GM21526 (cell line): ENCODE results near the gene ZMYND8.
"Not testable (repeated sequence)": the region's sequence is repeated elsewhere in the genome, so short reads cannot be mapped to it uniquely, and the experiment has no call there.

ENCODE experiments used
- ATAC-seq: cut with Tn5 transposase; IDR thresholded peaks from one replicate; pipeline ENCODE4 v1.9.1; 2021; ENCODE audit warnings: moderate library complexity; ENCODE audit not compliant: unreplicated experiment, low FRiP score

The ZMYND8 gene

DNA sequence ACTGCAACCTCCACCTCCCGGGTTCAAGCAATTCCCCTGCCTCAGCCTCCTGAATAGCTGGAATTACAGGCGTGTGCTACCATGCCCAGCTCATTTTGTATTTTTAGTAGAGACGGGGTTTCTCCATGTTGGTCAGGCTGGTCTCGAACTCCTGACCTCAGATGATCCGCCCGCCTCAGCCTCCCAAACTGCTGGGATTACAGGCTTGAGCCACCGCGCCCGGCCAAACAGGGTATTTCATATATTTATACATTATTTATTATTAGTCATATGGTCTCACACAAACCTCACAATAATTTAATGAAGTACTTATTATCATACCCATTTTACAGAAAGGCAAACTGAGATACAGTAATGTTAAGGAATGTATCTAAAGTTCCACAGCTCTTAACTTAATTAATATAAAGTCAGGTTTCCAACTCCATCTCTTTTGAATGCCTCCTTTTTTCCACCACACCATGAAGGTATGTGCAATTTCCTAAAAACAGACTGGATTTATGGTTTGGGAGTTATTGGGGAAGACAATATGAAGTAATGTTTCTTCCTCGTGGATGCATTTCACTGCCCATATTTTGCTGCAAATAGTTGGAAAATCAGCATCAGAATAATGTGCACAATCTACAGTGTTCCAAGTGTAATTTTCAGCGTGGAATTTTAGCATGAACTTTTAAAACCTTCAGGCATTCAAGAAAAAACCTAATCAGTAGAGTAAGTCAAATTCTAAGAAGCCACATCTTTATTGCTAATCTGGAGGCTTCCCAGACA is 65.7 kb downstream of the ZMYND8 start:
- no peak for ATAC-seq

DNA sequence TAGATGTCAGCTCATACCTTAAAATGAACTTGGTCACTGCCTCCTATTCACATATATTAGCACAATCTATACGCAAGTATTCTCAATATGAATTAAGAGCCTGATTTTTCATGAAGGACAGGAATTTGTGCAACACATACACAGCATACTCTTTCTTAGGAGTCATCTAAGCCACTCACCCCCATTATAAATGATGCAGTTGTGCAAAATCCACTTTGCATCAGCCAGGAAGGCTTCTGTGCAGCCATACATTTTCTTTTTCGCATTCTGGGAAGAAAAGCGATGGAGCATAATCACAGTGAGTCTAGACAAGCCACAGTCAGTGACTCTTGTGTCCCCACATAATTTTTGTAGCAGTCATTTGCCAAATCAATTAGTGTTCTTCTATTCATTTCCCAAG is 66.5 kb downstream of the ZMYND8 start:
- ATAC-seq, result no peak

- no peak for ATAC-seq
These were observed 67.4 kb downstream of the ZMYND8 start for GRCh38 chr20:47289096-47289495.

DNA sequence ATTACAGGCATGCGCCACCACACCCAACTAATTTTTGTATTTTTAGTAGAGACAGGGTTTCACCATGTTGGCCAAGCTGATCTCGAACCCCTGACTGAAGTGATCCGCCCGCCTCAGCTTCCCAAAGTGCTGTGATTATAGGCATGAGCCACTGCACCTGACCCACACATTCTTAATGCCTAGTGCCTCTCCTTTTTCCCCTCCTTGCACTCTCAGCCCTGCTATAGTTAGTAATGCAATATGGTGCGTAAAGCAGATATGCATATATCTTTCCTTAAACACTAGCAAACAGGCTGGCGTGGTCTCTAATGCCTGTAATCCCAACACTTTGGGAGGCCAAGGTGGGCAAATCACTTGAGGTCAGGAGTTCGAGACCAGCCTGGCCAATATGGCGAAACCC is 68.0 kb downstream of the ZMYND8 start:
- ATAC-seq, result not testable (repeated sequence)

DNA sequence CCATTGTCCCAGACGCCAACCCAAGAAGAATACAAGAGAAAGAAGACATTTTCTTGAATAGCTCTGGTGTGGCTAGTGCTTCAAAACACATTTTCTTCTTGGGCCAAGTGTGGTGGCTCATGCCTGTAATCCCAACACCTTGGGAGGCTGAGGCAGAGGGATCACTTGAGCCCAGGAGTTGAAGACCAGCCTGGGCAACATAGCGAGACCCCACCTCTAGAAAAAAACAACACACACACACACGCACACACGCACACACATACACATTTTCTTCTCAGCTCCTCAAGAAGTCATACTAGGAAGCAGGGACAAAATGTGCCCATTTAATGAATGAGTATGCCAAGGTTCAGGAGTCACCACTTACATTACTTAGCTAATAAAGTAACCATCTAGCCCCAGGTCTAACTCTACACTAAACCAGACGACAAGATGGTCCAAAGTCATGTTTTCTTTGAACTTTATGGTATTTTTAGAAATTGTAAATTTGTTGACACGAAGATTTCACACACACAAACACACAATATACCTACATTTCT is 68.8 kb downstream of the ZMYND8 start:
- ATAC-seq, result no peak

- no peak for ATAC-seq
These were observed 69.8 kb downstream of the ZMYND8 start for GRCh38 chr20:47286681-47287080.

DNA sequence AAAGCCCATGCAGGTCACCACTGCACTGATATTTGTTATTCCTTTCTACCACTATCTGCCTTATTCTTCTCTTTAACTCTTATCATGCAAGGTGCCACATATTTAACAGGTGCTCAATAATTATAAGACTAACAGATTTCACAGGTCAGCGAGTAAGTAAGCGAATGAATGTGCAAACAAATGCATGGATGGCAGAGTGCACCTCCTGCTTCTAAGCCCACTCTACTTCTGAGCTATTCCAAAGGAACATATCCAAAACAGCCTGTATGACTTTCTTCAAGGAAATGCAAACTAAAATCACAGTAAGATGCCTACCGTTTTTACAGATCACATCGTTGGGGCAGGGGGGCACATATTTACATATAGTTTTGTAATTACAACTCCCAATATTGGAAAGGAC is 71.3 kb downstream of the ZMYND8 start:
- no peak for ATAC-seq

GRCh38 chr20:47284373-47284772 is 72.1 kb downstream of the ZMYND8 start:
- no peak for ATAC-seq

DNA sequence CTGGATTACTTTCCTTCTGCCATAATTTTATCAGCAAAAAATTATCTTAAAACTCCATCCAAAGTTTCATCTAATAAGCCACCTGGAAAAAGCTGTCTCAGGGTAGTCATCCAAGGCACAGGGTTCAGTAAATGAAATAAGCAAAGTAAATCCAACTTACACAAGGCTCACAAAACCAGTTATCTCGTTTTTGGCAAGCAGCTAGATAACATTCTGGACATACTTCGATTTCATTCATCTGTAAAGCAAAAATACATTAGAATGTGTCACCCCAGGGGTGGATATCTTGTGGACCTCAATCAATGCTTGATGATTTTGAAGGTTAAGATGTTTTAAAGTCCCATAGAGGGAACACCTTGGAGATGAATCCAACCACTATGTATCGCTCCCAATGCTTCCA is 73.1 kb downstream of the ZMYND8 start:
- no peak for ATAC-seq

- no peak for ATAC-seq
These were observed 73.6 kb downstream of the ZMYND8 start for GRCh38 chr20:47282864-47283263.

DNA sequence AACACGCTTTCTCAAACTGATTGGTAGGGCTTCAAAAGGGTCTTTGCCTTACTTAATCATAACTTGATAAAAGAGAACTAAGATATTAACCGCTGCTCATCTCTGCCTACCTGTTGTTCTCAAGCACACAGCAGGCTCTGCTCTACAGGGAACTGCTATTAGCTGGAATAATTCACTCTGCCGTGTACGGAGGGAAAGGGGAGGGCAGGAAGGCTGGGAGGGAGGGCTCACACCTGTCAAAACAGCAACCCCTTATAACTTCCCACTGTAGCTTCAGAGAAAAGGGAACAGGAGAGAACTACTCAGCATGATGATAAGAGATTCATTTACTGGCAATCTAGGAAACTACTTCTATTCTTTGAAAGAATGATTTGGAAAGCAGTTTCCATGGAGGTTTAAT is 75.1 kb downstream of the ZMYND8 start:
- ATAC-seq, result no peak

DNA sequence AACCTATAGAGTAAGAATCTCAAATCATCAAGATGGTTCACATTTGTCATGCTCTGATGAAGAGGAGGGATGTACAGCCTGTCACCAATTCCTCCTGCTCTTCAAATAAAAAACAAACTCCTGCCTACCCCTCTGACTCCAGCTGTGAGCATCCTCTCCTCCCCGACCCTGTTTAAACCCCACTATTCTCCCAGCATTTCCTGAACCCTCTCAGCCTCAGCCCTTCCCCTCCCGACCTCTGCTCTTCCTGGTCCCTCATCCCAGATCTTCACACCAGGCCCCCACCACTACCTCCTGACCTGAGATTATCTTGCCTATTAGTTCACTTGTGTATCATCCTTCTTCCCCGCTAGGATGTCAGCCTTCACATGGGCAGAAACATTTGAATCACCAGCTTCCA is 75.8 kb downstream of the ZMYND8 start:
- ATAC-seq, result no peak

DNA sequence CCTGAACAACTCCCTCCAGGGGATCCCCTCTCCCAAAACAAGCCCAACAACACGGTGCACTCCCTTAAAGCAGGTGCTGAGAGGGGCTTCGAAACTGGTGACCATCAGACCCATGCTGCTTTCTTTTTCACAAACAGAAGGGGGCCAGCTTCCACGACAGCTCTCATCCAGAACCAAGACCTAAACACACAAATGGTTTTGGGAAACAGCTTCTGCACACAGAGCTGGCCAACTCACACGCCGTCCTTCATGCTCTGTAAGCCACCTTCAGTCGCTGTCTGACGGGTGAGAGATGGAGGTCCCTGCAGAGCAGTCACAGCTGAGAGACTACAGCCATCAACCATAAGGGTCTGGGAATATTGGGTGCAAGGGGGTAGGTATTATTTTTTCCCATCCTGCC is 76.3 kb downstream of the ZMYND8 start:
- no peak for ATAC-seq

DNA sequence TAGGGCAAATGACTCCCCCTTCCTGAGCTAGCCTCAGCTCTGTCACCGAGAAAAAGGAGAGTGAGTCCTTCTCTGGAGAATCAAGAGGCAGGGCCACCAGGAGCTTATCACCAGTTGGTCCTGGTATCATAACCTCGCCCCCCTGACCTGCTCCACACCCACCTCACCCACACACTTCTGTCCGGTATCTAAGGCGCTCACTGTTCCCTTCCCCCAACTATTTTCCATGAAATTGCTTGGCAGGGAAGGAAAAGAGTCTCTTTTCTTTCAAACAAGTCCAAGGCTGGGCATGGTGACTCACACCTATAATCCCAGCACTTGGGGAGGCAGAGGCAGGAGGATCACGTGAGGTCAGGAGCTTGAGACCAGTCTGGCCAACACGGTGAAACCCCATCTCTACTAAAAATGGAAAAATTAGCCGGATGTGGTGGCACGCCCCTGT is 77.6 kb downstream of the ZMYND8 start:
- ATAC-seq, result no peak

DNA sequence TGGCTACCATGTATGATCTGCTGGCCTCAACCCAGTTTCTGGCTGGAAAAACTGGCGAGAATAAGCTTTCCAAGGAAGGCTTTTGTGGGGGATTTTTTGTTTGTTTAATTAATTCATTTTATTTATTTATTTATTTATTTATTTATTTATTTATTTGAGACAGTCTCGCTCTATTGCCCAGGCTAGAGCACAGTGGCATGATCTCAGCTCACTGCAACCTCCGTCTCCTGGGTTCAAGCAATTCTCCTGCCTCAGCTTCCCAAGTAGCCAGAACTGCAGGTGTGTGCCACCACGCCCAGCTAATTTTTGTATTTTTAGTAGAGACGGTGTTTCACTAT is 79.0 kb downstream of the ZMYND8 start:
- not testable (repeated sequence) for ATAC-seq

- ATAC-seq, result no peak
These were observed 79.5 kb downstream of the ZMYND8 start for GRCh38 chr20:47276851-47277534.

- no peak for ATAC-seq
These were observed 80.2 kb downstream of the ZMYND8 start for GRCh38 chr20:47276251-47276650.

- ATAC-seq, result no peak
These were observed 81.0 kb downstream of the ZMYND8 start for GRCh38 chr20:47275548-47275947.

DNA sequence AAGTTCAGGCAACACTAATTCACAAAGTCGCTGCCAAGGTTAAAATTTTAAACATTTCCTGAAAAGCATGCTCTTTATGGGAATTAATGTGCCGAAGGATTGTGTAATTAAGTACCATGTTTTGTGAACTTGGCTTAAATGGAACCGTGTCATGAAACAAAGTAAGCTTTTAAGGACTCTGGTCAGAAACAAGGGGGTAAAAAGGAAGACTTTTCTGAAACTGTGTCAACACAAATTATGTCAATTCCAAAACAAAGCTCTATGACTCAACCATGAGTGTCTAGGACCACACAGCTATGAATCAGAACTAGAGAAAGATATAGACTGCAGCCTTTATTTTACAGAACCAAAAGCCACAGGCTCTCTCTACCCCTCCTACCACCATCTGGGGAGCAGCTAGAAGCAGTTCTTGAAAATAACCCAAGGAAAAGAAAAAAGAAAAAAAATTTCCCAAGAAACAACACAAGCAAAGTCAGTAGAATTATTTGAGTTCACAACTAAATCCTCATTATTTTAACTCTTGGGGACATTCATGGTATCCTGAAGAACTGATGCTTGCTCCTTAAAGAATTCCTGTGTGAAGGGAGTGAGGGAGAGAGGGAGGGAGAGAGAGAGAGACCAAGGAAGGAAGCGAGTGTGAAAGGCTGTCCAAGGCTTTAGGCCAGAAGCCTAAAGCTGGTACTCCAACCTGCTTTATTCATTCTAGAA is 81.9 kb downstream of the ZMYND8 start:
- no peak for ATAC-seq

DNA sequence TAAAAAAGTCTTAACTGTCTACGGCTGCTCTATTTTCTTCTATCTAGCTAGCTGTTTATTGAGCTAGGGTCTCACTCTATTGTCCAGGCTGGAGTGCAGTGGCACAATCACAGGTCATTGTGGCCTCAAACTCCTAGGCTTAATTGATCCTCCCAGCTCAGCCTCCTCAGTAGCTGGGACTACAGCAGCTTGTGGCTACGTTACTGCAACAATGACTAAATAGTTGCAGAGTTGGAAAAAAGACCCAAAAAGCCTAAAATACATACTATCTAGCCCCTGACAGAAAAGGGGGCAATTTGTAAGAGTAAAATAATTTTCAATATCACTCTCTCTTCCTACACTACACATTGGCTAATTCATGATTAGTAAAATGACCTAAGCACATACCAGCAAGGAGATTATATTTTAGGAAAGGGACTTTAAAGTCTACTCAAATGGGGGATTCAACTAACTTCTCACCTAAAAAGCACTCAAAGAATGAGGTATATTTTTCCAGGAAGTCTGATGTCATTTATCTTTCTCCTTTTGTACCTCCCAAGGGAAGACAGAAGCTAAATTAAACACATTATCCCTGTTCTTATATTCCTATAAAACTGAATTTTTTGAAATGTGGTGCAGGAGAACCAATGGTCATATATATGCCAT is 82.8 kb downstream of the ZMYND8 start:
- ATAC-seq, result no peak
